SH-SY5Y (cell line): ENCODE data around the gene GNL2.

Experiments
- GATA2 ChIP-seq: IDR thresholded peaks from 2 replicates; pipeline ENCODE4 v1.6.1; 2011; ENCODE audit warnings: mild to moderate bottlenecking, low read depth, low read length
- GATA3 ChIP-seq: IDR thresholded peaks from 2 replicates; pipeline ENCODE4 v1.6.1; 2011; ENCODE audit warnings: low read depth, mild to moderate bottlenecking, low read length, moderate library complexity

GRCh38 chr1:37616330-37616729 lies 20.6 kb upstream of the GNL2 start:
- TF ChIP-seq GATA3 (no peak), GATA2 (no peak)
